GM10266 (cell line): ENCODE results near the gene CYP2B6.

Experiments
- DNase-seq: peaks from one replicate; pipeline ENCODE4 v3.0.0; 2012; ENCODE audit errors: extremely low spot score
- TF ChIP-seq, protein P1 (sequence below): IDR thresholded peaks from 2 replicates; pipeline ENCODE4 v1.5.1; 2012; ENCODE audit warnings: mild to moderate bottlenecking, low read depth; ENCODE audit not compliant: control insufficient read depth, insufficient read depth; ENCODE audit errors: missing control alignments

The CYP2B6 gene

GRCh38 chr19:41064974-41065569 lies 74.0 kb downstream of the CYP2B6 start:
- no peak for DNase-seq
- TF ChIP-seq, protein P1, sequence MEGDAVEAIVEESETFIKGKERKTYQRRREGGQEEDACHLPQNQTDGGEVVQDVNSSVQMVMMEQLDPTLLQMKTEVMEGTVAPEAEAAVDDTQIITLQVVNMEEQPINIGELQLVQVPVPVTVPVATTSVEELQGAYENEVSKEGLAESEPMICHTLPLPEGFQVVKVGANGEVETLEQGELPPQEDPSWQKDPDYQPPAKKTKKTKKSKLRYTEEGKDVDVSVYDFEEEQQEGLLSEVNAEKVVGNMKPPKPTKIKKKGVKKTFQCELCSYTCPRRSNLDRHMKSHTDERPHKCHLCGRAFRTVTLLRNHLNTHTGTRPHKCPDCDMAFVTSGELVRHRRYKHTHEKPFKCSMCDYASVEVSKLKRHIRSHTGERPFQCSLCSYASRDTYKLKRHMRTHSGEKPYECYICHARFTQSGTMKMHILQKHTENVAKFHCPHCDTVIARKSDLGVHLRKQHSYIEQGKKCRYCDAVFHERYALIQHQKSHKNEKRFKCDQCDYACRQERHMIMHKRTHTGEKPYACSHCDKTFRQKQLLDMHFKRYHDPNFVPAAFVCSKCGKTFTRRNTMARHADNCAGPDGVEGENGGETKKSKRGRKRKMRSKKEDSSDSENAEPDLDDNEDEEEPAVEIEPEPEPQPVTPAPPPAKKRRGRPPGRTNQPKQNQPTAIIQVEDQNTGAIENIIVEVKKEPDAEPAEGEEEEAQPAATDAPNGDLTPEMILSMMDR = no peak
